Stimulated activated CD8-positive, alpha-beta memory T cell treated with anti-CD3 and anti-CD28 coated beads, Interleukin-15, amount 100 ng/mL, for 48 hours (primary cell): ENCODE data around the gene MEX3C.
A peak's percentile ranks its signal among the peaks of the same experiment; 100 is the strongest.

Experiments used
- DNase-seq, 2 donors: peaks; one replicate each; pipeline ENCODE4 v3.0.0-alpha.2; 2020; ENCODE audit warnings: low read depth in 2 of 2

MEX3C gene

DNA sequence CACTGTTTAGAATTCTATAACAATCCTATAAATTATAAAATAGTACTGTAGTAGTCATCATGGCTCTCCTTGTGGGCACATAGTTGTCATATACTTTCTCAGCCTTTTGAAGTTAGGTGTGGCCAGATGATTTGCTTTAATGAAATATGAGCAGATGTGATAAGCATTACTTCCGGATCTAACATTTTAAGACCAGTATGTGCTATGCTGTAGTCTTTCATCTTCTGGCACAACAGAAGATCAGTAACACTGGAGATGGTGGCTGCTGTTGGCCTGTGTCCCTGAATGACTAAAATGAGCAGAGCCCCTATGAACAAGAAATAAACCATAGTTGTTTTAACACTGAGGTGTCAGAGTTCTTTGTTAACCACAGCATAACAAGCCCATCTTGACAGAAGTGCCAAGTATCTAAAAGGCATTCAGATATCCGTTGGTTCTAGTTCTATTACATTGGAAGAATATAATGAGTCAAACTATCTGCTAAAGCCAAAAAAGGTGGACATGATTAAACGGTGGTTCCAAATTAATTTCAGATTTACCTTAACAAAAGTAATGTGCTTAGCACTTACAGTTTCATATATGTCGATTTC lies 6.3 kb downstream of the MEX3C start:
- peak in 1 of 2 donors; percentile 14 for DNase-seq

GRCh38 chr18:51190000-51190399 lies 7.5 kb downstream of the MEX3C start:
- DNase-seq: no peak

DNA sequence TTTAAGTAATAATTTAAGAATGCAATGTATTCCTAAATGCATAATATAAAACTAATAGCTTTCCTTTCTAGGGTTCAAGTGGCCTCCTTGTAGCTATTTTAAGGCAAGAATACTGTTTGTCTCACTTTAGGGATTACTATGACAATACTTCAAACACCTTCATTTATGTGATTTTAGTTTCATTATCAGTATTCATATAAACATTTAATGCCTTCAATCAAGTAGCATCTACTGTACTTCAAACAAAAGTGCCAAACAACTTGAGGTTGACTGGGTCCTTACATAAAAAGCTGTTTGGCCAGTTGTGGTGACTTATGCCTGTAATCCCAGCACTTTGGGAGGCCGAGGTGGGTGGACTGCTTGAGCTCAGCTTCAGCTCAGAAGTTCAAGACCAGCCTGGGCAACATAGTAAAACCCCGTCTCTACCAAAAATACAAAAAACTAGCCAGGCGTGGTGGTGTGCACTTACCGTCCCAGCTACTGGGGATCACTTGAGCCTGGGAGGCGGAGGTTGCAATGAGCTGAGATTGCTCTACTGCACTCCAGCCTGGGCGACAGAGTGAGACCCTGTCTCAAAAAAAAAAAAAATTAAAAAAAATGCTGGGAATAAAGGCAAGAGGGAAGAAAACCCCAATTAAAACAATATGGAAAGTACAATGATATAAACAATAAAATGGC lies 9.3 kb downstream of the MEX3C start:
- DNase-seq: no peak

GRCh38 chr18:51185075-51185474 lies 12.4 kb downstream of the MEX3C start:
- DNase-seq: no peak

DNA sequence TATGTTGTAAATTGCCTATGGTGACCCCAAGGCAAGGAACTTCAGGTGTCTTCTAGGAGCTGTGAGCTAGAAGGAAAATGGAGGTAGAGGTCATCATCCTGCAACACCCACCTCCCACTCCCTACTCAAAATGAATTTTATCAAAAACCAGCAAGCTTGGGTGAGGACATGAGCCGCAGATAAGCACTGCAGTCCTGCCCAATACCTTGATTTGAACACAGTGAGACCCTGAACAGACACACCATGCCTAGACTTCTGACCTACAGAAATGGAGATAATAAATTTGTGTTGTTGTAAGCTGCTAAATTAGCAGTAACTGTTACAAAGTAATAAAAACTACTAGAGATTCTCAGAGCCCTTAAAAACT lies 13.4 kb downstream of the MEX3C start:
- no peak for DNase-seq

GRCh38 chr18:51183372-51184090 lies 13.9 kb downstream of the MEX3C start:
- no peak for DNase-seq

DNA sequence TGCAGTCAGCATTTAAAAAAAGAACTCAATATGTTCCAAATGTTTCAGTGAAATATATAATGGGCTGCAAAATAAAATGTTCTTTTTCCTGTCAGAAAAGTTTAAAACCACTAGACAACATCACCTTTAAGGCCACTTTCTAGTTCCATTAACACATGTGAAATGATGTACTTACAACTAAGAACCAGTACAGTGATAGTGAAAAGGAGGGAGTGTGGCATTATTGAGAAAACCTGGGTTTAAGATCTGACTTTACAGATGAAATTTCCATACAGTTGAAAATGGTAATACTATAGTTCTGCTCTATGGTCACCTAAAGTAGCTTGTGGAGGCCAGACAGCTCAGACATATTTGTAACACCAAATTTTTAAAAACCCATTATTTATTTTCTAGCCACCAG lies 14.7 kb downstream of the MEX3C start:
- DNase-seq: no peak

GRCh38 chr18:51171625-51172259 lies 25.7 kb downstream of the MEX3C start:
- DNase-seq: no peak

- no peak for DNase-seq
Measured at GRCh38 chr18:51171223-51171622, 26.3 kb downstream of the MEX3C start.

DNA sequence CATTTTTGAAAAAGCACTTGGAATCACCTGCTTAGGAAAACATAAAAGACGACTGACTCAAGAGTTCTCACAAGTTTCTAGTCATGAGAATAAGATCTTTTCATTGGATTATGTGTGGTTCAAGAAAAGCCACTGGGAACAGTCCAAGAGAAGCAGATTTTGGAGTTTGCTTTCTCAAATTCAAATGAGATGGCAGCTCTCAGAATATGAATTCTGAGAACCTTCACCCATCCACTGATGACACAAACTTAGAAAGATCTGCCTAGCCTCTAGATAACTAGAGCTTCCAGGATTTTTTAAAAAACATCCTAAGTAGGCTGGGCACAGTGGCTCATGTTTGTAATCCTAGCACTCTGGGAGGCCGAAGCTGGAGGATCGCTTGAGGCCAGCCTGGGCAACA lies 26.8 kb downstream of the MEX3C start:
- no peak for DNase-seq

DNA sequence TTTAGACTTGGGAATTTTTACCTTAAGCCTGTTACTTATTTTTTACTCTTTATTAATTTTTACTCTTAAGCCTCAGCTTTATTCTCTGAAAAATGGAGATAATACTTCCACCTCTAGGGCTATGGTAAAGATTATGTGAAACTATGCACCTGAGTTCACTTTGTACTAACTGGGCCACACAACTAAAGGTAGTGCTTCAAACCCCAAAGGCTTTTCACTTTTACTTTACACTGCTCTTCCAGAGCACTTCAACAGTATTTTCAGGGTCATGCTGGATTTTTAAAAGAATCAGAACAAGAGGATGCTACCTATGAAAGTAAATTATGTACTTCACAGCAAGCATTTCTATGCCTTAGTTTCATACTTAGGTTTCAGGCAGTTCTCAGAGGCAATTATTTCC lies 27.8 kb downstream of the MEX3C start:
- DNase-seq: no peak

- no peak for DNase-seq
Measured at GRCh38 chr18:51168960-51169662, 28.4 kb downstream of the MEX3C start.

GRCh38 chr18:51168026-51168742 lies 29.3 kb downstream of the MEX3C start:
- DNase-seq: no peak

- no peak for DNase-seq
Measured at GRCh38 chr18:51165296-51165695, 32.2 kb downstream of the MEX3C start.

- DNase-seq: no peak
Measured at GRCh38 chr18:51164761-51165281, 32.7 kb downstream of the MEX3C start.

- no peak for DNase-seq
Measured at GRCh38 chr18:51164342-51164741, 33.1 kb downstream of the MEX3C start.

- no peak for DNase-seq
Measured at GRCh38 chr18:51163543-51163942, 33.9 kb downstream of the MEX3C start.

DNA sequence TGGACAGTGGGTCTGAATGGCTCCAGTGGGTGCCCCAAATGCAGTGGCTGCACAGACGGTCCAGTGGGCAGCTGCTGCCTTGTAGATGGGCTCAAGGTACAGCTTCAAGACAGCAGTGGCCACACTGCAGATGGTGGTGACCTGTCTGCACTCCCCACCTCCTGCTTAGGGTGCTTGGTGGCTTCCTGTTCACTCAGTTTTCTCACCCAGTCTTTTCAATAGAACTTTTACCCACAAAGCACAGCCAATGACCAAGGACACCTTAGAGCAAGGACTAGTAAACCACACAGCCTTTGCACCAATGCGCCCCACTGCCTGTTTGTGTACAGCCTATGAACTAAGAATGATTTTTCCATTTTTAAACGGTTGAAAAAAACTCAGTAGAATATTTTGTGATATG lies 34.9 kb downstream of the MEX3C start:
- DNase-seq: no peak

DNA sequence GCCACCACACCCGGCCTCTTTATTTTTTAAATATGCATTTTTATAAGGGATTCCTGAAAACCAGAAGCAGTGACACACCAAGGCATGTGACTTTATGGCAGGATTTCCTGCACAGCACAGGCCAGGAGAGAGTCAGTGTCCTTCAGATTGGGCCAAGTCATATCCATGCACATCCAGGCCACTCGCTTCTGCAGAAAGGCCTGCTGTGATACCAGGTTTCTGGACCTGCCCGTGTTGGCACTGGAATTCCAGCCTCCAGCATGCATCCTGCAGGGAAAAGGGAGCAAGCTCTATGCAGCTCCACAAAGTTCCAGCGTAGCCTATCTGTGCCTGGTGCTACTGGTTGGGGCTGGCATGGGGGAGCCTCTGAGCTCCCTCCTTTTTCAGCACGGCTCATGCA lies 36.8 kb downstream of the MEX3C start:
- no peak for DNase-seq

GRCh38 chr18:51157215-51157614 lies 40.3 kb downstream of the MEX3C start:
- no peak for DNase-seq

GRCh38 chr18:51154431-51155063 lies 42.9 kb downstream of the MEX3C start:
- DNase-seq: no peak
